Parathyroid adenoma (tissue), 2 donors: ENCODE results near the gene RUNX2.

Experiments
- H2AFZ ChIP-seq: fragments of 300-600 bp; sonication (generic); one replicate; pipeline ENCODE4 v1.7.0; 2017; ENCODE audit warnings: antibody characterized with exemption, mild to moderate bottlenecking
- H3K27ac ChIP-seq: fragments of 300-600 bp; sonication (generic); one replicate; pipeline ENCODE4 v1.7.0; 2017
- H3K27me3 ChIP-seq: fragments of 300-600 bp; sonication (generic); one replicate; pipeline ENCODE4 v1.7.0; 2017; ENCODE audit warnings: low read length; ENCODE audit not compliant: control insufficient read depth, insufficient read depth
- H3K36me3 ChIP-seq: fragments of 300-600 bp; sonication (generic); one replicate; pipeline ENCODE4 v1.7.0; 2017; ENCODE audit warnings: low read length; ENCODE audit not compliant: control insufficient read depth, insufficient read depth
- H3K4me1 ChIP-seq: fragments of 300-600 bp; sonication (generic); one replicate; pipeline ENCODE4 v1.7.0; 2017; ENCODE audit warnings: control low read depth
- H3K4me2 ChIP-seq: fragments of 300-600 bp; sonication (generic); one replicate; pipeline ENCODE4 v1.7.0; 2017; ENCODE audit warnings: low read length
- H3K4me3 ChIP-seq: fragments of 300-600 bp; sonication (generic); one replicate; pipeline ENCODE4 v1.7.0; 2017; ENCODE audit warnings: low read depth, low read length
- H3K79me2 ChIP-seq: fragments of 300-600 bp; sonication (generic); one replicate; pipeline ENCODE4 v1.7.0; 2017; ENCODE audit warnings: control low read depth
- H3K9ac ChIP-seq: fragments of 300-600 bp; sonication (generic); one replicate; pipeline ENCODE4 v1.7.0; 2017; ENCODE audit warnings: mild to moderate bottlenecking
- H3K9me3 ChIP-seq: fragments of 300-600 bp; sonication (generic); one replicate; pipeline ENCODE4 v1.7.0; 2017; ENCODE audit warnings: low read length; ENCODE audit not compliant: control insufficient read depth
- CTCF ChIP-seq: fragments of 300-600 bp; sonication (generic); IDR thresholded peaks from one replicate; pipeline ENCODE4 v1.7.0; 2017; ENCODE audit warnings: antibody characterized with exemption, mild to moderate bottlenecking
- donor health status: primary hyperparathyroidism.

The RUNX2 gene

GRCh38 chr6:45478240-45478639 is 150.1 kb downstream of the RUNX2 start:
- Histone ChIP-seq H3K27me3 (no peaks in the 10 kb centered on the region), H2AFZ (no peak overlapping the region), H3K4me2 (no peak overlapping the region), H3K4me3 (no peak overlapping the region), H3K4me1 (no peaks in the 10 kb centered on the region), H3K36me3 (no peaks in the 10 kb centered on the region), H3K9ac (no peak overlapping the region), H3K27ac (no peak overlapping the region), H3K9me3 (no peaks in the 10 kb centered on the region), H3K79me2 (no peaks in the 10 kb centered on the region)
- no peak for TF ChIP-seq CTCF

GRCh38 chr6:45479834-45480751 is 152.0 kb downstream of the RUNX2 start:
- Histone ChIP-seq H3K9me3 (no peaks in the 10 kb centered on the region), H3K4me1 (no peaks in the 10 kb centered on the region), H3K27me3 (no peaks in the 10 kb centered on the region), H3K36me3 (no peaks in the 10 kb centered on the region), H3K79me2 (no peaks in the 10 kb centered on the region), H3K9ac (no peak overlapping the region), H3K4me3 (no peak overlapping the region), H3K4me2 (no peak overlapping the region), H2AFZ (no peak overlapping the region), H3K27ac (no peak overlapping the region)
- TF ChIP-seq CTCF: no peak

- Histone ChIP-seq H2AFZ (no peak overlapping the region), H3K27me3 (no peaks in the 10 kb centered on the region), H3K79me2 (no peaks in the 10 kb centered on the region), H3K36me3 (no peaks in the 10 kb centered on the region), H3K9me3 (no peaks in the 10 kb centered on the region), H3K9ac (no peak overlapping the region), H3K4me1 (no peaks in the 10 kb centered on the region), H3K27ac (no peak overlapping the region), H3K4me2 (no peak overlapping the region), H3K4me3 (no peak overlapping the region)
- no peak for TF ChIP-seq CTCF
Observed at GRCh38 chr6:45480752-45481415, 152.8 kb downstream of the RUNX2 start.

GRCh38 chr6:45483021-45483420 is 154.9 kb downstream of the RUNX2 start:
- Histone ChIP-seq H3K27me3 (no peaks in the 10 kb centered on the region), H3K4me2 (no peak overlapping the region), H3K4me1 (no peaks in the 10 kb centered on the region), H3K9me3 (no peaks in the 10 kb centered on the region), H3K36me3 (no peaks in the 10 kb centered on the region), H3K9ac (no peak overlapping the region), H2AFZ (no peak overlapping the region), H3K79me2 (no peaks in the 10 kb centered on the region), H3K4me3 (no peak overlapping the region), H3K27ac (no peak overlapping the region)
- no peak for TF ChIP-seq CTCF
